ENCODE measurements around the gene SLC19A3.
"Not testable (repeated sequence)": the region's sequence is repeated elsewhere in the genome, so short reads cannot be mapped to it uniquely, and the experiment has no call there.

Gene SLC19A3

GRCh38 chr2:227717687-227718567 lies at the start of gene SLC19A3:
SLC19A3 (minus strand) TSS chr2:227718028; CDS start chr2:227702318, 15,710 bp downstream.
- peak; percentile 30 for DNase-seq

DNA sequence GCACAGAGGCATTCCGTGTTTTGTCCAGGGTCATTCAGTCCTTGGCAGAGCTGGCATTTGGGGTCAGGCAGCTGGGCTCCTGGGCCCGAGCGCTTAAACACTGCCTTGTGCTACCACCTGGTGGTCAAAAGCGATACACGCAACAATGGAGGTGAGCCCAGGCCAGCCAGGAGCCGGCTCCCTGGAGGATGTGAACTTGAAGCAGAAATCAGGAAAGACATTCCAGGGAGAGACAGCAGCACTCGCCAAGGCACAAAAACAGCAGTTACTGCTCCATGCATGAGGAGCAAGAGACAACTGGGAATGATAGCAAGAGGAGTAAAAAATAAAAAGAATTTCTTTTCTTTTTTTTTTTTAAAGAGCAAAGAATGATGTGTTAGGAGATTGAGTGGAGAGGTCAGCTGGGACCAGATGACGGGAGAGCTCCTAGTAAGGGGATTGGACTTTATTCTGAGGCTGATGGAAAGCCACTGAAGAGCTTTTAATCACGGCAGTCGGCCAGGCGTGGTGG lies 48.6 kb upstream of the SLC19A3 start:
- DNase-seq = peak; percentile 60

GRCh38 chr2:227765788-227766372 lies 48.1 kb upstream of the SLC19A3 start:
- no peak for DNase-seq

DNA sequence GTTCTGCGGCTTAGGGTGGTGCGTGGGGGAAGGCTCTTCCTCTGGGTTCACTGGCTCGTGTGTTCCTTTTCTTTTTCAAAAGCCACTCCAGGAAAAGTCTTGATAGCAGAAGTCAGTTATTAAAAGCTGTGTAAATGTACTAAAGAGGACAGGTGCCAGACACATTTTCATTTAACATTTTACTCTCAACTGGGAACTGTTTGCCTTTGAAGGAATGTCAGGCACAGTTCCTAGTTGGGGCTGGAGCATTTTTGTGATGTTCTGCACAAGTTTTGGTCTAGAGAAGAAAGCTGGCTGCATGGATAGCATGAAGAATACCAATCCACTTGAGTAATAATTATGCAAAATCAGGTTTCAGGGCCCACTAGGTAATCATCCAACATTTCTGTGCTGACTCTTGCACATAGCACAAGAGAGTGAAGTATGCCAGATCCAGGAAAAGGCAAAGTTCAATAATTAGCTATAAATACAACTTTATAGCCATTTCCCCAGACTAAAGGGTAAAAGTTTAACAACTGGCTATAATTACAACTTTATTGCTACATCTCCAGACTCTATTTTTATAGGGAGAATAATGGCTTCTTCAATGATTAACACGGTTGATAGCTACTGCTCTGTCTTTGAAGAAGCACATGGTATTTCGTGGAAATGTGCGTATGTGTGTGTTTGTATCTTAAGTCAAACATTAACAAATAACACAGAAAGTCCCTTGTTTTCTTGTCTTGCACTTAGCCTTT lies 44.1 kb upstream of the SLC19A3 start:
- DNase-seq = no peak

GRCh38 chr2:227759411-227760118 lies 41.7 kb upstream of the SLC19A3 start:
- DNase-seq = no peak

GRCh38 chr2:227756261-227756660 lies 38.4 kb upstream of the SLC19A3 start:
- not testable (repeated sequence) for DNase-seq

- DNase-seq = no peak
Observed at GRCh38 chr2:227748079-227748478, 30.3 kb upstream of the SLC19A3 start.

- DNase-seq = no peak
Observed at GRCh38 chr2:227745594-227745993, 27.8 kb upstream of the SLC19A3 start, which contains the start of gene SCYGR8. SCYGR8 (plus strand) TSS chr2:227745894; CDS start chr2:227745894, 0 bp downstream.

GRCh38 chr2:227740705-227741104 lies 22.9 kb upstream of the SLC19A3 start:
- peak; percentile 11 for DNase-seq

GRCh38 chr2:227739351-227739750 lies 21.5 kb upstream of the SLC19A3 start:
- no peak for DNase-seq

DNA sequence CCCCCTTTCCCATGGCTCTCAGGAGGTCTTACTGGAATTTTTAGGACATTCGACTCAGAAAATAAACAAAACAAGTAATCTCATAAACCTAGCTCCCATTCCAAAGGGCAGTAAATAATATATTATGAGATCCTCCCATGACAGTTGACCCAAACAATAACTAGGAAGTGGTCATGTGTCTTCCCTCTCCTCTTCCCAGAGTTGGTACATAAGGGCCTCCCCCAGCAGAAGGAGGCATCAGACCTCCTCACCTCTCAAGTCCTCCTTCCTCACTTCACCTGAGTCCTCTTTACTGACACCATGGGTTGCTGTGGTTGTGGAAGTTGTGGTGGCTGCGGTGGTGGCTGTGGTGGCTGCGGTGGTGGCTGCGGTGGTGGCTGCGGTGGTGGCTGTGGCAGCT lies 10.2 kb upstream of the SLC19A3 start, which contains the start of gene SCYGR7:
SCYGR7 (plus strand) TSS at position 301 of the 400 bp plus-strand sequence; CDS start at position 301, 0 bp downstream.
- DNase-seq = no peak

DNA sequence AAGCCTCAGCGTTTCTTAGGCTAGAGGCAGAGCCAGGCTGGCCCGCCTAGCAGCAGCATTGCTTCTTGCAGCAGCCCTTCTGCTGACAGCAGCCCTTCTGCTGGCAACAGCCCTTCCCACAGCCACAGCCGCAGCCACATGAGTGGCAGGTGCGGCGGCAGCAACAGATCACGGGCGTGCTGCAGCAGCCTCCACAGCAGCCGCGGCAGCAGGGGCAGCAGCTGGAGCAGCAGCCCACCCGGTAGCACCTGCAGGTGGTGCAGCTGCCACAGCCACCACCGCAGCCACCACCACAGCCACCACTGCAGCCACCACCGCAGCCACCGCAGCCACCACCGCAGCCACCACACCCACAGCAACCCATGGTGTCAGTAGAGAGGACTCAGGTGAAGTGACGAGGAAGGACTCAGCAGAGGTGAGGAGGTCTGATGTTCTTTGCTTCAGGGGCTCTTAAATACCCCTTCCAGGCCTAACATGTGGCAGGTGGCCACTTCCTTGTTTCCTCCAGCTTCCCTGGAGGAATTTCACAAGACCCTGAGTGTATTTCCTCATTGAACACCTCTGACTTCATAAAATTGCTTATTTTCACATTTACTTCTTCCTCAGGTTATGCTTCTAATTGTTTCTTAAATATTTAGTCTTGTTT lies 6.7 kb upstream of the SLC19A3 start, which contains the start of gene SCYGR6:
SCYGR6 (minus strand) TSS at position 364 of the 646 bp plus-strand sequence; CDS start at position 364, 0 bp downstream.
- DNase-seq = peak; percentile 0

- DNase-seq = not testable (repeated sequence)
Observed at GRCh38 chr2:227722821-227723220, 5.0 kb upstream of the SLC19A3 start.

- DNase-seq = no peak
Observed at GRCh38 chr2:227720680-227721079, 2.9 kb upstream of the SLC19A3 start.

DNA sequence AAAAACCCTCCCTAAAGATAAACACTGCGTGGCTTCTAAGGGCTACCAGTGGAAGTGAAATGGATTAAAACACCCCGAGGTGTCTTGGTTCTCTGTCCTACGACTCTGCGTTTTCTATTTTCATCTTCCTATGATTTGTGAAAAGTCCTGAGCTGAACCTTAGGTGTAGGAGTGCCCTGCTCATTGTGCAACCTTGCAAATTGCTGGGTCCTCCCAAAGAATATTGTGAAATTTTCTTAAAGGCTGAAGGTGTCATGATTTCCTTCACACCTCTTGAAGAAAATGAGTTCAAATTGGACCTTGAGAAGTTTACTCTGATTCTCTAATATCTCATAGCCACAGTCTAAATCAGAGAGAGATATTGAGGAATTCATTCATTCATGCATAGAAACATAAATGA lies 1.8 kb upstream of the SLC19A3 start:
- no peak for DNase-seq

DNA sequence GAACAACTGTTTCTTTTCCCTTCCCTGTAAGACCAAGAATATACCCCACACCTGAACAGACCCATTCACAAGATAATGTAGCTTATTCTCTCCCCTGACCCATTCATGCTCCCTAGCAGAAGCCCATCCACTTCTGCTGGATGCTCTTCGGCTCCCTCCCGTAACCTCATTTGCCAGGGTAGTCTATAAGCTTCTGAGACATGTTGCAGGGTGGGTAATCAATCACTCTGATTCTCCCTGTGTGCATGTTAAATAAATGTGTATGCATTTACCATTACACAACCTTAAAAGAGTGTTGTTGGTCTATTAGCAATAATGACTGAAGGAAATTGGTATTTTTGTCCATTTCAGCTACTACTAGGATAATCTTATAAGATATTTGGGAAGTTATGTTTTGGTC lies 1.3 kb downstream of the SLC19A3 start:
- DNase-seq = no peak

DNA sequence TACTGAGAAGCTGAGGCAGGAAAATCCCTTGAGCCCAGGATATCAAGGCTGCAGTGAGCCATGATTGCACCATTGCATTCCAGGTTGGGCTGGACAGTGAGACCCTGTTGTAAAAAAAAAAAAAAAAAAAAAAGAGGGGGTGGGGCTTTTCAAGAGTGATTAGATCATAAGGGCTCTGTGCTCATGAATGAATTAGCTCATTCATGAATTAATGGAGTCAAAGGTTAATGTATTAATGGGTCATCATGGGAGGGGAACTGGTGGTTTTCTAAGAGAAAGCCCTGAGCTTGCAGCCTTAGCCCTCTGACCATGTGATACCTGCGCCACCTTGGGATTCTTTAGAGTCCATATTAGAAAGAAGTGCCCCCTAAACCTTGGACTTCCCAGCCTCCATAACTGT lies 4.5 kb downstream of the SLC19A3 start:
- DNase-seq = no peak

- DNase-seq = no peak
Observed at GRCh38 chr2:227710986-227711385, 6.8 kb downstream of the SLC19A3 start.

GRCh38 chr2:227707390-227707789 lies 10.4 kb downstream of the SLC19A3 start:
- no peak for DNase-seq

DNA sequence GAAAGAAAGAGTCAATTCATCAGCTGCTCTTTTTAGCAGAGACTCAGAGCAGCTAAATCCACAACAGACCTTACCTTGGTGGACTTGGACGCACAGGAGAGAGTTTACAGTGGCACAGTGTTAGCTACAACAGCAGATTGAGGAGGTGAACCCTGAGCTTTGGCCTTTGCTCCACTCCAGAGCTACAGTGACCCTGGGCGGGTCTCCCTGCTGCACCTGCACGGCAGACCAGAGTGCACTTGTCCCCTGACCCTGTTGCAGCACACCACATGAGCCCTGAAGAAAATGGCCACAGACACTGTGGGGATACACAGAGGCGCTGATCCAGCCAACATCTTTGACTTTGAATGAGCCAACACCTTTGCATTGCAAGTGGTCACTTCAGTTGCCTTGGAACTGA lies 11.0 kb downstream of the SLC19A3 start:
- no peak for DNase-seq

GRCh38 chr2:227703961-227704360 lies 13.9 kb downstream of the SLC19A3 start:
- no peak for DNase-seq

- no peak for DNase-seq
Observed at GRCh38 chr2:227703280-227703732, 14.5 kb downstream of the SLC19A3 start.

Measured in NCI-H69 (cell line).